Mesenchymal stem cell (in vitro differentiated cells and primary cell): ENCODE results near the gene TUFM.
"Not testable (repeated sequence)": the region's sequence is repeated elsewhere in the genome, so short reads cannot be mapped to it uniquely, and the experiment has no call there.

Experiments used
- DNase-seq: peaks from one replicate; pipeline ENCODE4 v3.0.0-alpha.2; 2013
- H2AFZ ChIP-seq: one replicate; pipeline ENCODE4 v1.6.1; 2013; ENCODE audit warnings: low read depth, mild to moderate bottlenecking, control low read depth, inconsistent platforms, low read length, moderate library complexity
- H2AK5ac ChIP-seq: 2 replicates; pipeline ENCODE4 v1.6.1; 2013; ENCODE audit warnings: low read length, moderate library complexity, mild to moderate bottlenecking, inconsistent platforms; ENCODE audit not compliant: severe bottlenecking
- H2BK120ac ChIP-seq: one replicate; pipeline ENCODE4 v1.6.1; 2013; ENCODE audit warnings: low read depth, mild to moderate bottlenecking, inconsistent platforms, low read length, moderate library complexity
- H2BK12ac ChIP-seq, 2 experiments: one replicate each; pipeline ENCODE4 v1.6.1; 2013; ENCODE audit warnings: inconsistent platforms in 2 of 2, low read length in 2 of 2, mild to moderate bottlenecking in 2 of 2, moderate library complexity in 2 of 2, control low read depth in 1 of 2
- H2BK15ac ChIP-seq: one replicate; pipeline ENCODE4 v1.6.1; 2013; ENCODE audit warnings: mild to moderate bottlenecking, low read depth, inconsistent platforms; ENCODE audit not compliant: poor library complexity, severe bottlenecking
- H2BK5ac ChIP-seq: 2 replicates; pipeline ENCODE4 v1.6.1; 2013; ENCODE audit warnings: low read depth, mild to moderate bottlenecking, low read length, control low read depth, inconsistent platforms; ENCODE audit not compliant: poor library complexity, severe bottlenecking
- H3K14ac ChIP-seq, 2 experiments: one replicate each; pipeline ENCODE4 v1.6.1; 2013; ENCODE audit warnings: inconsistent platforms in 2 of 2, low read length in 2 of 2, control low read depth in 1 of 2, mild to moderate bottlenecking in 1 of 2, moderate library complexity in 1 of 2
- H3K18ac ChIP-seq, 2 experiments: one replicate each; pipeline ENCODE4 v1.6.1; 2013; ENCODE audit warnings: inconsistent platforms in 2 of 2, low read length in 2 of 2, control low read depth in 1 of 2, low read depth in 1 of 2, mild to moderate bottlenecking in 1 of 2
- H3K23ac ChIP-seq, 2 experiments: one replicate each; pipeline ENCODE4 v1.6.1; 2013; ENCODE audit warnings: inconsistent platforms in 2 of 2, low read length in 2 of 2, mild to moderate bottlenecking in 2 of 2, moderate library complexity in 2 of 2, control low read depth in 1 of 2
- H3K27ac ChIP-seq: 2 replicates; pipeline ENCODE4 v1.5.1; 2013; ENCODE audit warnings: mild to moderate bottlenecking, moderate library complexity, low read length, control low read depth, inconsistent platforms; ENCODE audit not compliant: poor library complexity, severe bottlenecking
- H3K27me3 ChIP-seq, 2 experiments: 2 replicates each; pipeline versions ENCODE4 v1.6.1 to v1.7.0; 2013; ENCODE audit warnings: low read length in 2 of 2, mild to moderate bottlenecking in 2 of 2, moderate library complexity in 2 of 2, control low read depth in 1 of 2, inconsistent platforms in 1 of 2; ENCODE audit not compliant: control insufficient read depth in 1 of 2, insufficient read depth in 1 of 2
- H3K36me3 ChIP-seq, 2 experiments: 2 replicates each; pipeline versions ENCODE4 v1.6.1 to v1.7.0; 2013; ENCODE audit warnings: low read length in 2 of 2, control low read depth in 1 of 2, inconsistent platforms in 1 of 2, low read depth in 1 of 2, mild to moderate bottlenecking in 1 of 2; ENCODE audit not compliant: insufficient read depth in 2 of 2, control insufficient read depth in 1 of 2
- H3K4ac ChIP-seq, 2 experiments: one replicate each; pipeline ENCODE4 v1.6.1; 2013; ENCODE audit warnings: inconsistent platforms in 2 of 2, low read length in 2 of 2, mild to moderate bottlenecking in 2 of 2, moderate library complexity in 2 of 2, control low read depth in 1 of 2, low read depth in 1 of 2
- H3K4me1 ChIP-seq: 2 replicates; pipeline ENCODE4 v1.6.1; 2013; ENCODE audit warnings: low read depth, low read length, control low read depth; ENCODE audit not compliant: control insufficient read depth, insufficient read depth
- H3K4me2 ChIP-seq: 2 replicates; pipeline ENCODE4 v1.6.1; 2013; ENCODE audit warnings: low read length, mild to moderate bottlenecking, inconsistent platforms; ENCODE audit not compliant: poor library complexity, severe bottlenecking
- H3K4me3 ChIP-seq, 2 experiments: 2 replicates each; pipeline versions ENCODE4 v1.5.1 to v1.7.0; 2013; ENCODE audit warnings: low read length in 2 of 2, mild to moderate bottlenecking in 2 of 2, control low read depth in 1 of 2, low read depth in 1 of 2; ENCODE audit not compliant: insufficient read depth in 1 of 2
- H3K79me1 ChIP-seq: replicated peaks from 2 replicates; pipeline ENCODE4 v1.6.1; 2013; ENCODE audit warnings: mild to moderate bottlenecking, control low read depth, low read length, inconsistent platforms; ENCODE audit not compliant: poor library complexity, severe bottlenecking
- H3K9ac ChIP-seq: 2 replicates; pipeline ENCODE4 v1.7.0; 2013; ENCODE audit warnings: mild to moderate bottlenecking, low read length, moderate library complexity
- H3K9me3 ChIP-seq: 2 replicates; pipeline ENCODE4 v1.7.0; 2013; ENCODE audit warnings: mild to moderate bottlenecking, low read length; ENCODE audit not compliant: control insufficient read depth
- H4K8ac ChIP-seq: one replicate; pipeline ENCODE4 v1.6.1; 2013; ENCODE audit warnings: inconsistent platforms, mild to moderate bottlenecking, low read length, moderate library complexity
- H4K91ac ChIP-seq: one replicate; pipeline ENCODE4 v1.6.1; 2013; ENCODE audit warnings: mild to moderate bottlenecking, low read length, inconsistent platforms
- WGBS: methylation state at CpG from one replicate; pipeline ENCODE4 v1.1.7; 2013; ENCODE audit warnings: mixed read lengths; 5-methylcytosine and 5-hydroxymethylcytosine counted together

TUFM gene

DNA sequence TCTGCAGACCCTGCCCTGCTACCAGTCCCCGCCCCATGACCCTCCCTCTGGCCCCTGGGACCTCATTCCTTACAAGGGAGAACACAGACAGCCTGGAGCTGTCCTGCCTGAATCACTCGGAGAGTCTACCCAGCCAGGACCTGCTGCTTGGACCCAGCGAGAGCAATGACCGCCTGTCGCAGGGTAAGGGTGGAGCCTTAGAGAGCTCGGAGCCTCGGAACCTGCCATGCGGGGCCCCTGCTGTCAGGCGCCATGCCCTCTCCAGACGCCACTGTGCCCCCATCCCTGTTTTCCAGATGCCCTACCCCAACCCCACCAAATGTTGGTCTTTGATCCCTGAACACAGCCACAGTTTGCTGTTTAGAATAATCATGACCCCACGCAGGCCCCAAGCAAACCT, 23.1 kb upstream of the TUFM start:
- Histone ChIP-seq H3K4me2 (no peak overlapping the region), H2AK5ac (no peak overlapping the region), H3K27me3 (no peaks in the 10 kb centered on the region), H3K23ac (no peak overlapping the region), H3K4me1 (peaks cover 12% of the 10 kb centered on the region), H3K36me3 (peaks cover 69 to 82% of the 10 kb centered on the region in 2 experiments), H2BK120ac (no peak overlapping the region), H3K27ac (no peak overlapping the region), H2AFZ (no peak overlapping the region), H4K8ac (no peak overlapping the region), H3K79me1 (peaks cover 51% of the 10 kb centered on the region), H3K18ac (no peak overlapping the region), H2BK15ac (no peak overlapping the region), H2BK5ac (no peak overlapping the region), H4K91ac (no peak overlapping the region), H3K9me3 (no peaks in the 10 kb centered on the region), H3K14ac (no peak overlapping the region), H2BK12ac (no peak overlapping the region), H3K4me3 (no peak overlapping the region), H3K9ac (no peak overlapping the region), H3K4ac (no peak overlapping the region)
- WGBS, result 96% methylated on average over 11 of the region's 11 CpGs
- no peak for DNase-seq

- not testable (repeated sequence) for H3K4me3 ChIP-seq, H3K4ac ChIP-seq, H2BK15ac ChIP-seq, H2AFZ ChIP-seq, H3K14ac ChIP-seq, H2AK5ac ChIP-seq, H3K9me3 ChIP-seq, DNase-seq, H3K4me2 ChIP-seq, H4K8ac ChIP-seq, H2BK120ac ChIP-seq, H3K27ac ChIP-seq, H4K91ac ChIP-seq, H3K9ac ChIP-seq, H2BK5ac ChIP-seq, H3K18ac ChIP-seq, H3K23ac ChIP-seq, H2BK12ac ChIP-seq, H3K27me3 ChIP-seq
- WGBS, result 96% methylated on average over 9 of the region's 9 CpGs
- H3K79me1 ChIP-seq, result peaks cover 45% of the 10 kb centered on the region
- H3K36me3 ChIP-seq, result peaks cover 58 to 67% of the 10 kb centered on the region in 2 experiments
- H3K4me1 ChIP-seq, result peaks cover 10% of the 10 kb centered on the region
These were observed 21.5 kb upstream of the TUFM start for GRCh38 chr16:28867646-28868045.

DNA sequence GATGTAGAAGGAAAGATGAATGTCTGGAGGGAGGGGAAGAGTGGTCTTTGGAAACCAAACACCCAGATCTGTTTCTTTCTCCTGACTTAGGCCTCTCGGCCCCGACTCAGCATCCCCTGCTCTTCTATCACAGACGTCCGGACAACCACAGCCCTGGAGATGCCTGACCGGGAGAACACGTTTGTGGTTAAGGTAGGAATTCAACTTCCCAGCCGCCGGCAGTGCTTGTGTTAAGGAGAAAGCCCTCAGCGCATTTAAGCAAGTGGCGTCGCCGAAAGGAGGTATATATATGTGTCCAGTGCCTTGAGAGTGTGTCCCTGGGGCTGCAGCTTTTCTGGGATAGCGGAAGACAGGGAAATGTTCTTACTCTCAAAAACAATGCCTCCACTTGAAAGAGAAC, 21.1 kb upstream of the TUFM start:
- Histone ChIP-seq H3K4me1 (peaks cover 14% of the 10 kb centered on the region), H3K14ac (no peak overlapping the region), H3K4me2 (no peak overlapping the region), H2BK120ac (no peak overlapping the region), H2AK5ac (no peak overlapping the region), H4K8ac (no peak overlapping the region), H3K9ac (no peak overlapping the region), H3K27ac (no peak overlapping the region), H2BK12ac (no peak overlapping the region), H3K36me3 (peaks cover 54 to 63% of the 10 kb centered on the region in 2 experiments), H2BK15ac (no peak overlapping the region), H4K91ac (no peak overlapping the region), H3K18ac (no peak overlapping the region), H2BK5ac (no peak overlapping the region), H3K79me1 (peaks cover 42% of the 10 kb centered on the region), H3K9me3 (no peaks in the 10 kb centered on the region), H3K4me3 (no peak overlapping the region), H2AFZ (no peak overlapping the region), H3K27me3 (no peaks in the 10 kb centered on the region), H3K23ac (no peak overlapping the region), H3K4ac (no peak overlapping the region)
- no peak for DNase-seq
- WGBS, result 96% methylated on average over 12 of the region's 13 CpGs

DNA sequence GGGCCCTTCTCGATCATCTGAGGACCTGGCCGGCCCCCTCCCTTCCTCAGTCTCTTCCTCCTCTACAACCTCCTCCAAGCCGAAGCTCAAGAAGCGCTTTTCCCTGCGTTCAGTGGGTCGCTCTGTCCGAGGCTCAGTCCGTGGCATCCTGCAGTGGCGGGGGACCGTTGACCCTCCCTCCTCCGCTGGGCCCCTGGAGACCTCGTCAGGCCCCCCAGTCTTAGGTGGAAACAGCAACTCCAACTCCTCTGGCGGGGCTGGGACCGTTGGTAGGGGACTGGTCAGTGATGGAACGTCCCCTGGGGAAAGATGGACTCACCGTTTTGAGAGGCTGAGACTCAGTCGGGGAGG, 20.3 kb upstream of the TUFM start:
- Histone ChIP-seq H2AFZ (no peak overlapping the region), H2BK5ac (no peak overlapping the region), H3K4me3 (no peak overlapping the region), H3K23ac (no peak overlapping the region), H2AK5ac (no peak overlapping the region), H3K14ac (no peak overlapping the region), H3K4ac (no peak overlapping the region), H2BK15ac (no peak overlapping the region), H3K18ac (no peak overlapping the region), H3K9me3 (no peaks in the 10 kb centered on the region), H3K9ac (no peak overlapping the region), H3K27me3 (no peaks in the 10 kb centered on the region), H3K4me1 (peaks cover 17% of the 10 kb centered on the region), H2BK12ac (no peak overlapping the region), H3K4me2 (no peak overlapping the region), H3K79me1 (peaks cover 42% of the 10 kb centered on the region), H4K8ac (no peak overlapping the region), H2BK120ac (no peak overlapping the region), H3K36me3 (peaks cover 47 to 55% of the 10 kb centered on the region in 2 experiments), H4K91ac (peak overlapping the region; percentile 8), H3K27ac (no peak overlapping the region)
- WGBS, result 91% methylated on average over 17 of the region's 17 CpGs
- DNase-seq, result no peak
